SK-N-MC (cell line): ENCODE results near the gene TEF.

ENCODE experiments used
- DNase-seq: peaks from one replicate; pipeline ENCODE4 v3.0.0-alpha.2; 2011; ENCODE audit warnings: low read depth, low spot score
- H3K27ac ChIP-seq: fragments of 200-600 bp; sonication (generic); 2 replicates; pipeline ENCODE4 v1.5.1; 2016; ENCODE audit warnings: mixed run types
- H3K36me3 ChIP-seq: fragments of 200-600 bp; sonication (generic); 2 replicates; pipeline ENCODE4 v1.6.1; 2017; ENCODE audit warnings: antibody characterized with exemption, low read length, mixed read lengths; ENCODE audit not compliant: insufficient read depth
- H3K4me3 ChIP-seq: fragments of 200-600 bp; sonication (generic); 2 replicates; pipeline ENCODE4 v1.5.1; 2016
- H3K9ac ChIP-seq: fragments of 200-600 bp; sonication (generic); 2 replicates; pipeline ENCODE4 v1.8.0; 2017; ENCODE audit warnings: mixed run types, mixed read lengths; ENCODE audit not compliant: insufficient read length
- H3K9me3 ChIP-seq: fragments of 200-600 bp; sonication (generic); 2 replicates; pipeline ENCODE4 v1.6.1; 2017; ENCODE audit warnings: low read depth, mild to moderate bottlenecking, antibody characterized with exemption, low read length, moderate library complexity, mixed read lengths
- EZH2 ChIP-seq: fragments of 200-600 bp; sonication (generic); IDR thresholded peaks from one replicate; pipeline ENCODE4 v1.6.1; 2017; ENCODE audit warnings: antibody characterized with exemption
- FOXP2 ChIP-seq: optimal IDR thresholded peaks from 2 replicates; pipeline ENCODE3; 2011; ENCODE audit warnings: mild to moderate bottlenecking, moderate library complexity; ENCODE audit not compliant: insufficient read depth; ENCODE audit errors: extremely low read length, control extremely low read depth
- POLR2AphosphoS5 ChIP-seq: IDR thresholded peaks from 2 replicates; pipeline ENCODE4 v1.6.1; 2012; ENCODE audit warnings: mild to moderate bottlenecking, low read depth, low read length, borderline replicate concordance

Gene TEF

DNA sequence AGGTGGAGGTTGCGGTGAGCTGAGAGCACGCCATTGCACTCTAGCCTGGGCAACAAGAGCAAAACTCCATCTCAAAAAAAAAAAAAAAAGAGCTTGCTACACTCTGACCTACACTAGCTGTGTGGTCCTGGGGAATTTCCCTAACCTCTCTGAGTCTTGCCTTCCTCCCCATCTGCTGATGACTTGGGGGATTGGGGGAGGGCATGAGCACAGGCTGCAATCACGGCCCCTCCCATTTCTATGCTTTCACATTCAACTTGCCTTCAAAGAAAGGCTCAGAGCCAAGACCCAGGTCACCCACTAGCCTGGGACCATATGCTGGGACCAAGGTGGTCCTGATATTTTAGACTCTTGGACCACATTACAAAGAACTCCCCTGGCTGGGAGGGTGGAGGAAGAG, 39.8 kb upstream of the TEF start:
- Histone ChIP-seq H3K36me3 (peaks cover 9% of the 10 kb centered on the region; the same call in 1 of the 2 replicates), H3K9me3 (no peaks in the 10 kb centered on the region)

DNA sequence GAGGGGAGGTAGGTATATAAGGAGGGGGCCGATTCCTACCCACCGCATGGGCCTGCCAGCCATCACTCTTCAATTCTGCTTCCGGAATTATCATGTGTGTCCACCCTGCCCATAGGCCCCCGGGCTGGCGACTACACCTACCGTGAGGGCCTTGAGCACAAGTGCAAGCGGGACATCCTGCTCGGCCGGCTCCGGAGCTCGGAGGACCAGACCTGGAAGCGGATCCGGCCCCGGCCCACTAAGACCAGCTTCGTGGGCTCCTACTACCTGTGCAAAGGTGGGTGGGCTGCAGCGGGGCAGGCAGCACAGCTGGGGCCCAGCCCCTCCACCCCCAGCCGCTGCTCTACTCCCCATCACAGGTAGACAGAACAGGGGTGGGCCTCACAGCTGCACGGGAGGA, 38.4 kb upstream of the TEF start:
- H3K4me3 ChIP-seq, result no peak overlapping the region
- H3K27ac ChIP-seq, result no peak overlapping the region
- no peak overlapping the region for H3K9ac ChIP-seq
- H3K36me3 ChIP-seq, result peaks cover 16% of the 10 kb centered on the region; the same call in 1 of the 2 replicates
- no peak for TF ChIP-seq EZH2
- no peak for TF ChIP-seq FOXP2
- no peak for TF ChIP-seq POLR2AphosphoS5
- H3K9me3 ChIP-seq, result no peaks in the 10 kb centered on the region
- no peak for DNase-seq

More for the DNA sequence above, 39.8 kb upstream of the TEF start:
- H3K4me3 ChIP-seq, result no peak overlapping the region
- no peak for DNase-seq
- TF ChIP-seq POLR2AphosphoS5 (no peak), EZH2 (no peak), FOXP2 (no peak)
- H3K9ac ChIP-seq, result no peak overlapping the region
- no peak overlapping the region for H3K27ac ChIP-seq

DNA sequence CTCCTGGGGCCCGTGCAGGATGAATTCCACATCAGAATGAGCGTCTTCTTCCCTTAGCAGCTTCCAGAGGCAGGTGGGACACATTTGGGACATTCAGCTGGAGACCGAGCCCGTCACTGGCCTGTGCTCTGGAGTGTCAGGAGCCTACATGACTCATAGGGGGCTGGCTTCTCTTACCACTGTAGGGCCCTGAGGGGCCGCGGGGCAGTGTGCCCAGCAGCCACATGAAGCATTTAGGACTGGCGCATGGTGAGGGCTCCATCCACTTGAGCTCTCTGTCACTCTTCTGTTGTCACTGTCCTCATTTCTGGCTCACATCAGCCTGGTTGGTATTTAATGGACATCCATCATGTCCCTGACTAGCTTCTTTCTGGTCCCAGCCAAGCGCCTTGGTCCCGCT, 38.0 kb upstream of the TEF start:
- Histone ChIP-seq H3K4me3 (no peak overlapping the region), H3K27ac (no peak overlapping the region), H3K9me3 (no peaks in the 10 kb centered on the region), H3K9ac (no peak overlapping the region), H3K36me3 (peaks cover 19% of the 10 kb centered on the region; the same call in 1 of the 2 replicates)
- no peak for TF ChIP-seq FOXP2
- TF ChIP-seq EZH2, result no peak
- TF ChIP-seq POLR2AphosphoS5, result no peak
- no peak for DNase-seq

DNA sequence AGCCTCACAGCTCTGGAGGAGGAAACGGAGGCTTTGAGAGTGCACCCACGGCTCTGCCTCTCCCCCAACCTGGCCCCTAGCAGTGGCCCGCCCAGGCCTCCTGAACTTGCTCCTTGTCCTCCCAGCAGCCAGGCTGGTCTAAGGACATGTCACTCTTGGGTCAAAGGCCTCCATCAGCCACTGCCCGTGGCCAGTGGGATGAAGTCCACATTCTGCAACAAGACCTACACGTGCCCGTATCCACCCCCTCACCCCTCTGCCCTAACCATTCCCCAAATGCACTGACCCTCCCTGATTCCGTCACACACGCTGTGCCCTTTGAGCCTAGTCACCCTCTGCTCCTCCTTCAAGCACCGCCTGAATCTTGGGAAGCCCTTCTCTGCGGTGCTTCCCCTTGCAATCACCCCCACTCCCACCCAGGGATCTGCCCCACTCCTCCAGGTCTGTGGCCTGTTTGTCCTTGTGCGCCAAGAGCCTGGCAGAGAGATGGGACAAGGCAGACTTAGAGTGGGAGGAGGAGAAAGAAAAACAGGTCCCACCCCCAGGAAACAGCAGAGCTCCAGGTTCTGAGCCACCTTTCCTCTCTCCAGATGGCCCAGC, 37.5 kb upstream of the TEF start:
- H3K4me3 ChIP-seq, result no peak overlapping the region
- no peak overlapping the region for H3K9ac ChIP-seq
- no peaks in the 10 kb centered on the region for H3K9me3 ChIP-seq
- TF ChIP-seq FOXP2, result no peak
- TF ChIP-seq EZH2, result no peak
- TF ChIP-seq POLR2AphosphoS5, result no peak
- no peak for DNase-seq
- H3K27ac ChIP-seq, result no peak overlapping the region; the same call in 1 of the 2 replicates
- H3K36me3 ChIP-seq, result peaks cover 22% of the 10 kb centered on the region; the same call in 1 of the 2 replicates

DNA sequence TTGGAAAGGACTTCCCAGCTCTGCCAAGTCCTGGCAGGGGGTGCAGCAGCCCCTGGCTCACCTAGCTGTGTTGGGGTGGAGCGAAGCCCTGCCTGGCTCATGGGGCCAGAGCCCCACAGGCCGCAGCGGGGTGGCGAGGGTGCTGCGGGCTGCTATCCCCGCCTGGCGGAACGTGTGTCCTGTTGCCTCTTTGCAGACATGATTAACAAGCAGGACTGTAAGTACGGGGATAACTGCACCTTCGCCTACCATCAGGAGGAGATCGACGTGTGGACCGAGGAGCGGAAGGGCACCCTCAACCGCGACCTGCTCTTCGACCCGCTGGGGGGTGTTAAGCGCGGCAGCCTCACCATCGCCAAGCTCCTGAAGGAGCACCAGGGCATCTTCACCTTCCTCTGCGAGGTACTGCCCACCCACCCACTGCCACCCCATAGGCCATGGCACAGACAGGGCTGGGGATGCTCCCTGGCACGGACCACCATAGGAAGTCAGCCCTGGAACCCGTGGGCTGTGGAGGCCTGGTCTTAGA, 35.9 kb upstream of the TEF start:
- TF ChIP-seq POLR2AphosphoS5 (no peak), FOXP2 (no peak), EZH2 (no peak)
- H3K36me3 ChIP-seq, result peaks cover 33% of the 10 kb centered on the region; the same call in 1 of the 2 replicates
- no peak overlapping the region for H3K9ac ChIP-seq
- H3K27ac ChIP-seq, result no peak overlapping the region
- no peak for DNase-seq
- H3K9me3 ChIP-seq, result no peaks in the 10 kb centered on the region
- H3K4me3 ChIP-seq, result no peak overlapping the region

DNA sequence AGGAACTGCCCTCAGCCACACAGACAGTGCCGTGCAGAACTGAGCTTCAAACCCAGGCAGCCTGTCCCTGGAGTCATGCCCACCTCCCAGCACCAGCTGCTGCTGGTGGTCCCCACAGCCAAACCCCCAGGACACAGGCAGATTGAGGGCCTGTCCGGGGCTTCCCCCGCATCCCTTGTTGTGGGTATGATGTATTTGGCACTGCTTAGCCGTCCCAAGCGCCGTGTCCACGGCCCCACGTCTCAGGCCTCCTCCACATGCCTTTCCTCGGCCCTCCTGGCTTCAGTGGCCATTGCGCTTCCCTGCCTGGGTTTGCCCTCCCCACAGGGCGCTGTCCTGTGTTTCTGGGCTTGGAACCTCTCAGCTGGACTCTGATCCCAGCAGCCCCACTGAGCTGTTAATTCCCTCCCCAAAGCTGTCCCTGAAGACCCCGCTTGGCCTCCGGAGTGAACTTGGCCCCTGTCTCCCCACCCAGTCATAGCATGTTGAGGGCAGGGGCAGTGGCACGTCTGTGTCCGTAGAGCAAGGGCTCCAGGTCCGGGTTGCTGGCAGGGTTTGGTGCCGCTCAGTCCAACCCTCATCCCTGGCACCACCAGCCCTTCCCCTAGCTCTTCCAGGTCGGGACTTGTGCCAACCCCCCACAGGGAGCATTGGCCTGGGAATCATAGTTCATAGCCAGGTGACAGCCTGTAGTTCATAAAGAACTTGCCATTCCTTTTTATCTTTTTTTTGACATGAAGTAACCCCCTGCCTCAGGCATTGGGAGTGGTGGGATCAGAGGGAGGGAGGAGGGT, 34.5 kb upstream of the TEF start:
- no peak for DNase-seq
- no peak overlapping the region for H3K4me3 ChIP-seq
- H3K36me3 ChIP-seq, result peaks cover 42% of the 10 kb centered on the region; the same call in 1 of the 2 replicates
- no peak overlapping the region for H3K27ac ChIP-seq
- no peak overlapping the region for H3K9ac ChIP-seq
- H3K9me3 ChIP-seq, result no peaks in the 10 kb centered on the region
- no peak for TF ChIP-seq EZH2
- TF ChIP-seq FOXP2, result no peak
- TF ChIP-seq POLR2AphosphoS5, result no peak

DNA sequence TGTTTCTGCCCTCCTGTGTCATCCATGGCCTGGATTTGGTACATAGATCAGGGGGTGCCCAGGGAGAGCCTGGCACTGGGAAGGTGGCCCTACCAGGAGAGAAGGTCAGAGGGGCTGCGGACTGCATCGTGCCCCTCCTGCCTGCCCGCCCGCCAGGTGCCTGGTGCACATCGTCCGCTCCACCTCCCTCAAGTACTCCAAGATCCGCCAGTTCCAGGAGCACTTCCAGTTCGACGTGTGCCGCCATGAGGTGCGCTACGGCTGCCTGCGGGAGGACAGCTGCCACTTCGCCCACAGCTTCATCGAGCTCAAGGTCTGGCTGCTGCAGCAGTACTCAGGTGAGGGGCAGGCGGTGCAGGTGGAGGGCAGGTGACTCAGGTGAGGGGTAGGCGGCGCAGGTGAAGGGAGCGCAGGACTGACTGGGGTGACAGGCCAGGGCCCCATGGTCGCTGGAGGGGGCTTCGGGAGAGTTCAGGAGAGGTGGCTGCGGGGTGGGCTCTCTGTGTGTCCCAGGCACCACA, 32.7 kb upstream of the TEF start:
- no peak for TF ChIP-seq POLR2AphosphoS5
- no peak for TF ChIP-seq EZH2
- TF ChIP-seq FOXP2, result no peak
- H3K9ac ChIP-seq, result no peak overlapping the region
- no peak overlapping the region for H3K27ac ChIP-seq
- H3K9me3 ChIP-seq, result no peaks in the 10 kb centered on the region
- H3K36me3 ChIP-seq, result peaks cover 42% of the 10 kb centered on the region; the same call in 1 of the 2 replicates
- no peak overlapping the region for H3K4me3 ChIP-seq
- no peak for DNase-seq

DNA sequence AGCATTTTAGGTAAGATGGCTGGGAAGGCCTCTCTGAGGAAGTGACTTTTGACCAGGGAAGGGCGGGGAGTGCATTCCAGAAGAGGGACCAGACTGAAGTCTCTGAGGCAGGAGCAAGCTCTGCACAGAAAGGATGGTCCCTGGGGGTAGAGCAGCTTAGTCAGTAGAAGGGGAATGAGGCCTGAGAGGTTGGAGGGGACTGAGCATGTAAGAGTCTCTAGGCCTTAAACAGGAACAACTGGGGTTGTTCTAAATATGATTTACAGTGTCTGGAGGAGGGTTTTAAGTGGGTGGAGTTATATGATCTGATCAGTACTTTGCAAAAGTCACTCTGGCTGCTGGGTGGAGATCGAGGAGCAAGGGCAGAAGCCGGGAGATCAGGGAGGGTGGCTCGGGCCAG, 31.7 kb upstream of the TEF start:
- Histone ChIP-seq H3K27ac (no peak overlapping the region), H3K36me3 (peaks cover 42% of the 10 kb centered on the region; the same call in 1 of the 2 replicates), H3K4me3 (no peak overlapping the region), H3K9ac (no peak overlapping the region), H3K9me3 (no peaks in the 10 kb centered on the region)
- DNase-seq, result no peak
- TF ChIP-seq EZH2, result no peak
- TF ChIP-seq FOXP2, result no peak
- no peak for TF ChIP-seq POLR2AphosphoS5
